Measurements from ENCODE around the gene KIAA0319L. TPM values are rescaled to one million over a fixed set of nuclear protein-coding genes. Genes with fewer than 3 reads are reported as not detected.

The KIAA0319L gene
- total RNA-seq, 4 donors from 2014 or later, result 26.3 to 44.8 (median 38.9) TPM

- Histone ChIP-seq H3K27me3 (no peaks in the 10 kb centered on the region), H3K9me3 (no peaks in the 10 kb centered on the region), H3K36me3 (peaks cover 0 to 83% of the 10 kb centered on the region in 2 donors), H3K4me1 (no peaks in the 10 kb centered on the region), H3K27ac (no peak overlapping the region), H3K4me3 (no peak overlapping the region)
- 88 to 100% methylated on average over 3 of the region's 3 CpGs for WGBS, 2 donors (ENCODE audit: low coverage in 1 of 2)
- no peak for TF ChIP-seq POLR2AphosphoS5 (IDR thresholded peaks at IDR 0.05)
- no peak for ATAC-seq
Observed at GRCh38 chr1:35600593-35600992, 43.4 kb upstream of the KIAA0319L start.

- H3K4me3 ChIP-seq, result no peak overlapping the region
- no peaks in the 10 kb centered on the region for H3K27me3 ChIP-seq
- no peak overlapping the region for H3K27ac ChIP-seq
- H3K4me1 ChIP-seq, result no peaks in the 10 kb centered on the region
- 67 to 80% methylated on average over 3 of the region's 3 CpGs for WGBS, 2 donors (ENCODE audit: low coverage in 1 of 2)
- no peak for ATAC-seq
- TF ChIP-seq CTCF (IDR thresholded peaks at IDR 0.05) (no peak), EP300 (IDR thresholded peaks at IDR 0.05) (no peak), POLR2AphosphoS5 (IDR thresholded peaks at IDR 0.05) (no peak), POLR2A (IDR thresholded peaks at IDR 0.05) (no peak)
- H3K9me3 ChIP-seq, result no peaks in the 10 kb centered on the region
- H3K36me3 ChIP-seq, result peaks cover 0 to 74% of the 10 kb centered on the region in 2 donors
Observed at GRCh38 chr1:35599411-35599810, 42.2 kb upstream of the KIAA0319L start.

DNA sequence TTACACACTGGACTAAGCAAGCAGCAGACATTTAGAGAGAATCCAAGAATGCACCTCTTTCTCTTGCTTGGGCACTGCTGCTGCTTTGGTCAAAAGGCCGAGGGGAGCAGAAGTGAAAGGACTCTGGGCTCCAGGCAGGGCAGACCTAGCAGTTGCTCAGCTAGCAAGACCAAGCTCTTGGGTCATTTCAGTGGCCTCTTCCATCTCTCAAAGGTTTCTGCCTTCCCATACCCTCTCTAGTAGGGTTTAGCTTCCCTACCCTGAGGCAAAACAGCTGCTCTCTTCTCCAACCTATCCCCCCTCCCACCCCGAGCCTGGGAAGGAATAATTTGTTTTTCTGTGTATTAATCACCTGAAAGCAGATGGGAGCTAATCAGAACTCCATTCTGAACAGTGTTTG, 41.7 kb upstream of the KIAA0319L start:
- ATAC-seq, result no peak
- no peaks in the 10 kb centered on the region for H3K27me3 ChIP-seq
- no peak overlapping the region for H3K27ac ChIP-seq
- 67% methylated on average over 2 of the region's 2 CpGs; no CpG with 5 or more reads in 1 of the 2 donors for WGBS, 2 donors (ENCODE audit: low coverage in 1 of 2)
- no peak overlapping the region for H3K4me3 ChIP-seq
- H3K9me3 ChIP-seq, result no peaks in the 10 kb centered on the region
- TF ChIP-seq EP300 (IDR thresholded peaks at IDR 0.05) (no peak), CTCF (IDR thresholded peaks at IDR 0.05) (no peak), POLR2AphosphoS5 (IDR thresholded peaks at IDR 0.05) (no peak)
- H3K36me3 ChIP-seq, result peaks cover 0 to 68% of the 10 kb centered on the region in 2 donors
- H3K4me1 ChIP-seq, result no peaks in the 10 kb centered on the region

- WGBS, 2 donors (ENCODE audit: low coverage in 1 of 2), result 75 to 90% methylated on average over 4 to 5 of the region's 5 CpGs
- TF ChIP-seq POLR2A (IDR thresholded peaks at IDR 0.05) (no peak), CTCF (IDR thresholded peaks at IDR 0.05) (no peak), POLR2AphosphoS5 (IDR thresholded peaks at IDR 0.05) (no peak), EP300 (IDR thresholded peaks at IDR 0.05) (no peak)
- peaks cover 0 to 58% of the 10 kb centered on the region in 2 donors for H3K36me3 ChIP-seq
- no peaks in the 10 kb centered on the region for H3K9me3 ChIP-seq
- no peak overlapping the region for H3K4me3 ChIP-seq
- no peaks in the 10 kb centered on the region for H3K4me1 ChIP-seq
- no peak for ATAC-seq
- no peaks in the 10 kb centered on the region for H3K27me3 ChIP-seq
- no peak overlapping the region for H3K27ac ChIP-seq
Observed at GRCh38 chr1:35597870-35598269, 40.7 kb upstream of the KIAA0319L start.

GRCh38 chr1:35595684-35596083, 38.5 kb upstream of the KIAA0319L start:
- TF ChIP-seq POLR2AphosphoS5 (IDR thresholded peaks at IDR 0.05) (no peak), EP300 (IDR thresholded peaks at IDR 0.05) (no peak), POLR2A (IDR thresholded peaks at IDR 0.05) (no peak)
- H3K4me1 ChIP-seq, result no peaks in the 10 kb centered on the region
- H3K27me3 ChIP-seq, result no peaks in the 10 kb centered on the region
- H3K4me3 ChIP-seq, result no peak overlapping the region
- no peak for ATAC-seq
- H3K27ac ChIP-seq, result no peak overlapping the region
- 92% methylated on average over 7 of the region's 7 CpGs for WGBS, 2 donors (ENCODE audit: low coverage in 1 of 2)
- H3K9me3 ChIP-seq, result no peaks in the 10 kb centered on the region
- peaks cover 0 to 44% of the 10 kb centered on the region in 2 donors for H3K36me3 ChIP-seq

GRCh38 chr1:35594005-35594760, 37.0 kb upstream of the KIAA0319L start:
- Histone ChIP-seq H3K36me3 (peaks cover 0 to 37% of the 10 kb centered on the region in 2 donors), H3K9me3 (no peaks in the 10 kb centered on the region), H3K4me3 (no peak overlapping the region), H3K27me3 (no peaks in the 10 kb centered on the region), H3K4me1 (no peaks in the 10 kb centered on the region), H3K27ac (no peak overlapping the region)
- TF ChIP-seq CTCF (IDR thresholded peaks at IDR 0.05) (no peak), POLR2A (IDR thresholded peaks at IDR 0.05) (no peak), EP300 (IDR thresholded peaks at IDR 0.05) (no peak), POLR2AphosphoS5 (IDR thresholded peaks at IDR 0.05) (no peak)
- 80 to 85% methylated on average over 1 to 2 of the region's 9 CpGs for WGBS, 2 donors (ENCODE audit: low coverage in 1 of 2)
- ATAC-seq, result no peak
